Stimulated activated naive B cell treated with anti-CD40 and anti-IgM and Interleukin-4, amounts not matched to agents 10 μg/mL and 1 μg/mL and 100 μg/mL, for 72 hours (primary cell): ENCODE data around the gene DENND4C.
"Not testable (repeated sequence)": the region's sequence is repeated elsewhere in the genome, so short reads cannot be mapped to it uniquely, and the experiment has no call there.

ENCODE experiments used
- ATAC-seq, 2 donors: fragments of 150-1000 bp; cut with Tn5 transposase; replicated peaks; 2 replicates each; pipeline ENCODE4 v1.10.0; 2021; ENCODE audit warnings: moderate library complexity in 1 of 2
- DNase-seq: peaks from one replicate; pipeline ENCODE4 v3.0.0; 2021
- H3K27ac Mint-ChIP-seq: one replicate; pipeline ENCODE4 v1.8.0; 2022; ENCODE audit warnings: mild to moderate bottlenecking, mixed read lengths
- H3K27me3 Mint-ChIP-seq, 2 donors: one replicate each; pipeline ENCODE4 v1.8.0; 2022; ENCODE audit warnings: mixed read lengths in 2 of 2
- H3K36me3 Mint-ChIP-seq, 2 donors: one replicate each; pipeline ENCODE4 v1.8.0; 2022; ENCODE audit warnings: mixed read lengths in 2 of 2, mild to moderate bottlenecking in 1 of 2
- H3K4me1 Mint-ChIP-seq, 2 donors: one replicate each; pipeline ENCODE4 v1.8.0; 2022; ENCODE audit warnings: mixed read lengths in 2 of 2, mild to moderate bottlenecking in 1 of 2
- H3K4me3 Mint-ChIP-seq, 2 donors: one replicate each; pipeline ENCODE4 v1.8.0; 2022; ENCODE audit warnings: mild to moderate bottlenecking in 2 of 2, mixed read lengths in 2 of 2, moderate library complexity in 1 of 2
- H3K9me3 Mint-ChIP-seq, 2 donors: one replicate each; pipeline ENCODE4 v1.8.0; 2022; ENCODE audit warnings: mixed read lengths in 2 of 2, mild to moderate bottlenecking in 1 of 2

Gene DENND4C

GRCh38 chr9:19233344-19233743 is 2.9 kb downstream of the DENND4C start:
- H3K9me3 Mint-ChIP-seq: no peaks in the 10 kb centered on the region
- DNase-seq (no peak), ATAC-seq (no peak)
- H3K4me3 Mint-ChIP-seq: no peak overlapping the region
- H3K36me3 Mint-ChIP-seq: peaks cover 0 to 4% of the 10 kb centered on the region in 2 donors
- H3K4me1 Mint-ChIP-seq: peaks cover 13 to 25% of the 10 kb centered on the region in 2 donors
- H3K27ac Mint-ChIP-seq: no peak overlapping the region
- no peaks in the 10 kb centered on the region for H3K27me3 Mint-ChIP-seq

DNA sequence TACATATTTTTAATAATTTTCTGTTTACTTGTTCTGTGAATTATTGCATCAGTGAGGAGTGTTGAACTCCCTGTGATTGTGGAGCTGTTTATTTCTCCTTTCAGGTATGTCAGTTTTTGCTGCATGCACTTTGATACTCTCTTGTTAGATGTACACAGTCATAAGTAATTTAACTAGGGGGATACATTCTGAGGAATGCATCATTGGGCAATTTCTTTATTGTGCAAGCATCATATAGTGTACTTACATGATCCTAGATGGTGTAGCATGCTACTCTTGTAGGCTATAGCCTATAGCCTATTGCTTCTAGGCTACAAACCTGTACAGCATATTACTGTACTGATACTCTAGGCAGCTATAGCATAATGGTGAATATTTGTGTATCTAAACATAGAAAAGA is 9.5 kb downstream of the DENND4C start:
- ATAC-seq: no peak
- no peak overlapping the region for H3K4me3 Mint-ChIP-seq
- no peak for DNase-seq
- peaks cover 2 to 10% of the 10 kb centered on the region in 2 donors for H3K36me3 Mint-ChIP-seq
- no peak overlapping the region for H3K27ac Mint-ChIP-seq
- H3K4me1 Mint-ChIP-seq: peaks cover 12 to 31% of the 10 kb centered on the region in 2 donors
- H3K9me3 Mint-ChIP-seq: no peaks in the 10 kb centered on the region
- H3K27me3 Mint-ChIP-seq: no peaks in the 10 kb centered on the region

DNA sequence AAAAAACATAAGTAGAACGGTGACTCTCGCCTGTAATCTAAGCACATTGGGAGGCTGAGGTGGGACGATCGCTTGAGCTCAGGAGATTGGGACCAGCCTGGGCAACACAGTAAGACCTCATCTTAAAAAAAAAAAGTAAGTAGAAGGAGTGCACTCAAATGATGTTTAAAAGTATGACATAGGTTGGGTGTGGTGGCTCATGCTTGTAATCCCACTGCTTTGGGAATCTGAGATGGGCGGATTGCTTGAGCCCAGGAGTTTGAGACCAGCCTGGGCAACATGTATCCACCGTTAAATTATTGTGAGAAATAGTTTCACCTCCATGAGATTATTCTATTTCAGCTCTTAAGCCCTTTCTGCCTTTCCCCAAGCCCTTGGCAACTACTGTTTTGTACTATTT is 11.2 kb downstream of the DENND4C start:
- Mint-ChIP-seq H3K27ac (no peak overlapping the region), H3K36me3 (peaks cover 4 to 18% of the 10 kb centered on the region in 2 donors), H3K27me3 (no peaks in the 10 kb centered on the region), H3K9me3 (no peaks in the 10 kb centered on the region), H3K4me3 (no peak overlapping the region), H3K4me1 (peaks cover 10 to 31% of the 10 kb centered on the region in 2 donors)
- DNase-seq (no peak), ATAC-seq (no peak)

DNA sequence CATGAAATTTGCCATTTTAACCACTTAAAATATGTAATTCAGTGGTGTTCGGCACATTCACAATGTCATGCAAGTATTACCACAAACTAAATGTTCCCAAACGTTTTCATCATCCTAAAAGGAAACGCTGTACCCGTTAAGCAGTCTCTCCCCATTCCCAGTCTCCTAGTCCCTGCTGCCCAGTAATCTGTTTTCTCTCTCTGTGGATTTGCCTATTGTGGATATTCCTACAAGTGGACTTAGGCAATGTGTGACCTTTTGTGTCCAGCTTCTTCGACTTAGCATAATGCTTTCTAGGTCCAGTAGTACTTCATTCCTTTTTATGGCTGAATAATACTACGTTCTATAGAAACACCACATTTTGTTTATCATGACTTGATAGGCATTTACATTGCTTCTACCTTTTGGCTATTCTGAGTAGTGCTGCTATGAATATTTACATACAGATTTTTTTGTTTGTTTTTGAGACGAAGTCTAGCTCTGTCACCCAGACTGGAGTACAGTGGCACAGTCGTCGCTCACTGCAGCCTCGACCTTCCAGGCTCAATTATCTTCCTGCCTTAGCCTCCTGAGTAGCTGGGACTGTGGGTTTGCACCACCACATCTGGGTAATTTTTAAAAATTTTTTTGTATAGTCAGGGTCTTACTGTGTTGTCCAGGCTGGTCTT is 13.0 kb downstream of the DENND4C start:
- no peaks in the 10 kb centered on the region for H3K27me3 Mint-ChIP-seq
- ATAC-seq (no peak), DNase-seq (no peak)
- peaks cover 11 to 35% of the 10 kb centered on the region in 2 donors for H3K4me1 Mint-ChIP-seq
- H3K27ac Mint-ChIP-seq: no peak overlapping the region
- no peak overlapping the region for H3K4me3 Mint-ChIP-seq
- H3K36me3 Mint-ChIP-seq: peaks cover 4 to 23% of the 10 kb centered on the region in 2 donors
- no peaks in the 10 kb centered on the region for H3K9me3 Mint-ChIP-seq

DNA sequence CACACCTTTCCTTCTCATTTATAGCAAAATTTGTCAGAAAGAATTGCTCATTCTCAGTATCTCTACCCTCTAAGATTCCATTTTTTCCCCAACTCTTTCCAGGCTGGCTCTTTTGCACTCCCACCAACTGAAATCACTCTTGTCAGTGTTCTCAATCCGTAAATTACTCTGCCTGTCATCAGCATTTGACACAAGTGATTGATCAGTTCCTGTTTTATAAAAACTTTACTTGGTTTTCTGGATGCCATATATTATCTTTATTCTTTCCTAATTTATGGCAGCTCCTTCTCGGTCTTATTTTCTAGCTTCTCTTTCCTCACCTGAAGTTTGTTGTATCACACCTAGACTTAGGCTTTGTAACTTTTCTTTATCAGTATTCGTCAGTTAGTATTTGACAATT is 16.4 kb downstream of the DENND4C start:
- H3K27ac Mint-ChIP-seq: no peak overlapping the region
- ATAC-seq (no peak), DNase-seq (no peak)
- no peaks in the 10 kb centered on the region for H3K27me3 Mint-ChIP-seq
- peaks cover 8 to 17% of the 10 kb centered on the region in 2 donors for H3K36me3 Mint-ChIP-seq
- no peaks in the 10 kb centered on the region for H3K9me3 Mint-ChIP-seq
- peaks cover 18 to 50% of the 10 kb centered on the region in 2 donors for H3K4me1 Mint-ChIP-seq
- no peak overlapping the region for H3K4me3 Mint-ChIP-seq

- no peak overlapping the region for H3K27ac Mint-ChIP-seq
- DNase-seq (no peak), ATAC-seq (no peak)
- peaks cover 9 to 21% of the 10 kb centered on the region in 2 donors for H3K36me3 Mint-ChIP-seq
- no peaks in the 10 kb centered on the region for H3K27me3 Mint-ChIP-seq
- H3K4me3 Mint-ChIP-seq: no peak overlapping the region
- peaks cover 20 to 54% of the 10 kb centered on the region in 2 donors for H3K4me1 Mint-ChIP-seq
- no peaks in the 10 kb centered on the region for H3K9me3 Mint-ChIP-seq
These were observed 16.9 kb downstream of the DENND4C start for GRCh38 chr9:19247420-19247819.

GRCh38 chr9:19250346-19250745 is 19.9 kb downstream of the DENND4C start:
- not testable (repeated sequence) for H3K27me3 Mint-ChIP-seq, ATAC-seq, H3K9me3 Mint-ChIP-seq, H3K4me3 Mint-ChIP-seq, DNase-seq, H3K27ac Mint-ChIP-seq
- H3K36me3 Mint-ChIP-seq: peaks cover 9 to 25% of the 10 kb centered on the region in 2 donors
- H3K4me1 Mint-ChIP-seq: peaks cover 26 to 48% of the 10 kb centered on the region in 2 donors

- Mint-ChIP-seq H3K36me3 (peaks cover 7 to 19% of the 10 kb centered on the region in 2 donors), H3K4me1 (peaks cover 24 to 41% of the 10 kb centered on the region in 2 donors)
- H3K27me3 Mint-ChIP-seq, H3K9me3 Mint-ChIP-seq, ATAC-seq, H3K4me3 Mint-ChIP-seq, DNase-seq, H3K27ac Mint-ChIP-seq: not testable (repeated sequence)
These were observed 20.7 kb downstream of the DENND4C start for GRCh38 chr9:19251203-19251602.

DNA sequence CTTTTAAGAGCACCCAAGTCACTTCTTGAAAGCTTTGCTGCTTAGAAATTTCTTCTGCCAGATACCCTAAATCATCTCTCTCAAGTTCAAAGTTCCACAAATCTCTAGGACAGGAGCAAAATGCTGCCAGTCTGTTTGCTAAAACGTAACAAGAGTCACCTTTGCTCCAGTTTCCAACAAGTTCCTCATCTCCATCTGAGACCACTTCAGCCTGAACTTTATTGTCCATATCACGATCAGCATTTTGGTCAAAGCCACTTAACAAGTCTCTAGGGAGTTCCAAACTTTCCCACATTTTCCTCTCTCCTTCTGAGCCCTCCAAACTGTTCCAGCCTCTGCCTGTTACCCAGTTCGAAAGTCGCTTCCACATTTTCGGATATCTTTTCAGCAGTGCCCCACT is 21.1 kb downstream of the DENND4C start:
- Mint-ChIP-seq H3K4me1 (peaks cover 24 to 41% of the 10 kb centered on the region in 2 donors), H3K36me3 (peaks cover 7 to 18% of the 10 kb centered on the region in 2 donors)
- ATAC-seq, H3K9me3 Mint-ChIP-seq, DNase-seq, H3K27ac Mint-ChIP-seq, H3K4me3 Mint-ChIP-seq, H3K27me3 Mint-ChIP-seq: not testable (repeated sequence)

DNA sequence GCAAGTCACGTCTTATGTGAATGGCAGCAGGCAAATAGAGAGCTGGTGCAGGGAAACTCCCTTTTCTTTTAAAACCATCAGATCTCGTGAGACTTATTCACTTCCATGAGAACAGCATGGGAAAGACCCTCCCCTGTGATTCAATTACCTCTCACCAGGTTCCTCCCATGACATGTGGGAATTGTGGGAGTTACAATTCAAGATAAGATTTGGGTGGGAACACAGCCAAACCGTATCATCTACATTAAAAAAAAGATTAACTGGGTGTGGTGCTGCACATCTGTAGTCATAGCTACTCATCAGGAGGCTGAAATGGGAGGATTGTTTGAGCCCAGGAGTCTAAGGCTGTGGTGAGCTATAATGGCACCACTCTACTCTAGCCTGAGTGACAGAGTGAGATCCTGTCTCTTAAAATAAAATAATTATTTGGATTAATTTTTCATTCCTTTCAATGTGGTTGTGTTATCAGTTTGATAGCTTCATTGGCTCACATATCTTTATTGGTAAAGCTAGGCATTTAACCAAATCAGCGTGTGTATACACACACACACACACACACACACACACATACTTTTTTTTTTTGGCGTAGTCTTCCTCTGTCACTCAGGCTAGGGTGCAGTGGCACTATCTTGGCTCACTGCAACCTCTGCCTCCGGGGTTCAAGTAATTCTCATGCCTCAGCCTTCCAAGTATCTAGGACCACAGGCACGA is 21.8 kb downstream of the DENND4C start:
- Mint-ChIP-seq H3K4me3 (no peak overlapping the region), H3K27ac (no peak overlapping the region), H3K36me3 (peaks cover 7 to 12% of the 10 kb centered on the region in 2 donors), H3K9me3 (no peaks in the 10 kb centered on the region), H3K27me3 (no peaks in the 10 kb centered on the region), H3K4me1 (peaks cover 23 to 41% of the 10 kb centered on the region in 2 donors)
- DNase-seq (no peak), ATAC-seq (no peak)

- no peak for ATAC-seq
- peaks cover 7 to 12% of the 10 kb centered on the region in 2 donors for H3K36me3 Mint-ChIP-seq
These were observed 22.4 kb downstream of the DENND4C start for GRCh38 chr9:19252885-19253219.

GRCh38 chr9:19255112-19255511 is 24.6 kb downstream of the DENND4C start:
- Mint-ChIP-seq H3K27me3 (no peaks in the 10 kb centered on the region), H3K27ac (no peak overlapping the region), H3K36me3 (peaks cover 5 to 12% of the 10 kb centered on the region in 2 donors), H3K4me3 (no peak overlapping the region), H3K9me3 (no peaks in the 10 kb centered on the region), H3K4me1 (peaks cover 19 to 33% of the 10 kb centered on the region in 2 donors)
- DNase-seq (no peak), ATAC-seq (no peak)

More at GRCh38 chr9:19252885-19253219, 22.4 kb downstream of the DENND4C start:
- no peak overlapping the region for H3K4me3 Mint-ChIP-seq
- H3K9me3 Mint-ChIP-seq: no peaks in the 10 kb centered on the region
- H3K27ac Mint-ChIP-seq: no peak overlapping the region
- no peak for DNase-seq
- no peaks in the 10 kb centered on the region for H3K27me3 Mint-ChIP-seq
- peaks cover 23 to 38% of the 10 kb centered on the region in 2 donors for H3K4me1 Mint-ChIP-seq

DNA sequence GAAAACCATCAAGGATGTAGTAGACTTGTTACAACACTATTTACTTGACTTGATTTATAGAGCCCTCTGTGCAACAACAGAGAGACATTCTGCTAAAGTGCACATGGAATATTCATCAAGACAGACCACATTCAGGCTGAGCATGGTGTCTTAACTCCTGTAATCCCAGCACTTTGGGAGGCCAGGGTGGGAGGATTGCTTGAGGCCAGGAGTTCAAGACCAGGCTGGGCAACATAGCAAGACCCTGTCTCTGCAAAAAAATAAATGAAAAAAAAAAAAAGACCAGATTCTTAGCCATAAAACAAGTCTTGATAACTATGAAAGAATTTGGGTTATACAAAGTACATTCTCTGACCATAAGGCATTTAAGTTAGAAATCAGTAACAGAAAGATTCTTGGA is 25.3 kb downstream of the DENND4C start:
- peaks cover 5 to 12% of the 10 kb centered on the region in 2 donors for H3K36me3 Mint-ChIP-seq
- H3K4me1 Mint-ChIP-seq: peaks cover 18 to 33% of the 10 kb centered on the region in 2 donors
- DNase-seq (no peak), ATAC-seq (no peak)
- no peak overlapping the region for H3K4me3 Mint-ChIP-seq
- no peaks in the 10 kb centered on the region for H3K27me3 Mint-ChIP-seq
- H3K27ac Mint-ChIP-seq: no peak overlapping the region
- H3K9me3 Mint-ChIP-seq: no peaks in the 10 kb centered on the region

GRCh38 chr9:19259665-19260255 is 29.3 kb downstream of the DENND4C start:
- Mint-ChIP-seq H3K4me1 (peaks cover 15 to 41% of the 10 kb centered on the region in 2 donors), H3K27ac (peak overlapping the region; percentile 20)
- ATAC-seq, H3K36me3 Mint-ChIP-seq, DNase-seq, H3K9me3 Mint-ChIP-seq, H3K4me3 Mint-ChIP-seq, H3K27me3 Mint-ChIP-seq: not testable (repeated sequence)

- H3K9me3 Mint-ChIP-seq, H3K27me3 Mint-ChIP-seq, DNase-seq, H3K27ac Mint-ChIP-seq, H3K4me3 Mint-ChIP-seq, ATAC-seq: not testable (repeated sequence)
- H3K36me3 Mint-ChIP-seq: peaks cover 12 to 21% of the 10 kb centered on the region in 2 donors
- peaks cover 24 to 62% of the 10 kb centered on the region in 2 donors for H3K4me1 Mint-ChIP-seq
These were observed 35.1 kb downstream of the DENND4C start for GRCh38 chr9:19265602-19266001.
